ENCODE results near the gene TLCD3A.

DNA sequence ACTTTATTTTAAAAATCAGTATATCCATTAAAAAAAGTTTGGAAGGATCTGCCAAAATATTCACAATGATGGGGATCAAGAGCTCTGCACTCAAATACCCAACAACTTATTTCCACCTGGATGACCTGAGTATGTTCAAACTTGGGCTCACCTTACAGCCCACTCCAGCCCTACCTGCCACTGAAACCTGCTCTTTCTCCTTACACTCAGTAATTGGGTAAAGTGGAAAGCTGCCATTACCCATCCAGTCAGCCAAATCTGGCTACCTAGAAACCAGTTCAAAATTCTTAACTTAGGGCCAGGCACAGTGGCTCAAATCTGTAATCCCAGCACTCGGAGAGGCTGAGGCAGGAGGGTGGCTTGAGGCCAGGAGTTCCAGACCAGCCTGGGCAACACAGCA, 27.4 kb upstream of the TLCD3A start:
- TF ChIP-seq, protein P1, sequence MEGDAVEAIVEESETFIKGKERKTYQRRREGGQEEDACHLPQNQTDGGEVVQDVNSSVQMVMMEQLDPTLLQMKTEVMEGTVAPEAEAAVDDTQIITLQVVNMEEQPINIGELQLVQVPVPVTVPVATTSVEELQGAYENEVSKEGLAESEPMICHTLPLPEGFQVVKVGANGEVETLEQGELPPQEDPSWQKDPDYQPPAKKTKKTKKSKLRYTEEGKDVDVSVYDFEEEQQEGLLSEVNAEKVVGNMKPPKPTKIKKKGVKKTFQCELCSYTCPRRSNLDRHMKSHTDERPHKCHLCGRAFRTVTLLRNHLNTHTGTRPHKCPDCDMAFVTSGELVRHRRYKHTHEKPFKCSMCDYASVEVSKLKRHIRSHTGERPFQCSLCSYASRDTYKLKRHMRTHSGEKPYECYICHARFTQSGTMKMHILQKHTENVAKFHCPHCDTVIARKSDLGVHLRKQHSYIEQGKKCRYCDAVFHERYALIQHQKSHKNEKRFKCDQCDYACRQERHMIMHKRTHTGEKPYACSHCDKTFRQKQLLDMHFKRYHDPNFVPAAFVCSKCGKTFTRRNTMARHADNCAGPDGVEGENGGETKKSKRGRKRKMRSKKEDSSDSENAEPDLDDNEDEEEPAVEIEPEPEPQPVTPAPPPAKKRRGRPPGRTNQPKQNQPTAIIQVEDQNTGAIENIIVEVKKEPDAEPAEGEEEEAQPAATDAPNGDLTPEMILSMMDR (IDR thresholded peaks at IDR 0.05) = no peak
- TF ChIP-seq POLR2A (IDR thresholded peaks at IDR 0.05) = no peak

All from thyroid gland (tissue), 4 donors.